Measurements from ENCODE around the gene CCDC88B. TPM values are rescaled to one million over a fixed set of nuclear protein-coding genes. Genes with fewer than 3 reads are reported as not detected.

CCDC88B gene
- total and polyA plus RNA-seq, 2 of the 8 experiments (the other 6 are each of a cell fraction or from before 2014, with no cell fraction given) = 5.9 to 12.5 TPM

DNA sequence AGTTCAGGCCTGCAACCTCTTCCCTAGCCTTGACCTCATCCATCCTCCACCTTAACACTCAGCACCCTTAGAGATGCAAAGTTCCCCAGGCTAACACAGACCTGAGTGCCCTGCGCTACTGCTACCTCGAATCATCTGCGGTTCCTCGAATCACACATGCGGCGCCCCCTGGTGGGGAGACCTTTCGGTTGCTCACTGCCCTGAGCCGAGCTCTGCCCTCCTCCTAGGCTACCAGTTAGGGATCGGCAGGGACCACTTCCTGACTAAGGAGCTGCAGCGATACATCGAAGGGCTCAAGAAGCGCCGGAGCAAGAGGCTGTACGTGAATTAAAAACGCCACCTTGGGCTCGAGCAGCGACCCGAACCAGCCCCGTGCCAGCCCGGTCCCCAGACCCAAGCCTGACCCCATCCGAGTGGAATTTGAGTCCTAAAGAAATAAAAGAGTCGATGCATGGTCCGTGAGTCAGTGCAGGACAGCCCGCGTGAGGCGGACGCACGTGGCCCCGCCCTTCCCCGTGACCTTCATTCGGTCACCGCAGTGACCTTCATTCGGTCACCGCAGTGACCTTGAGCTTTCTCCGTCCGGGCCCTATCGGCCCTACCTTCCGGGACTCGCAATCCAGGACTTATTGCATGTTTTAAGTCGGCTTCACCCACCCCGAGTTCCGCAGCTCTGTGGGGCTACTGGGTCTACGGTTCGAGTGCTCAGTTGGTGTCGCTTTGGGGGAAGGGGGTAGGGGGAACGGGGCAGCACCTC, 35.5 kb upstream of the CCDC88B start (continued):
- TF ChIP-seq RAD21 (IDR thresholded peaks at IDR 0.05 in 1 of 2, conservative IDR thresholded peaks at IDR 0.05 in 1 of 2; ENCODE audit: low read depth in 2 of 2, low read length in 2 of 2) = peak; percentile 54 to 69
- no peak for TF ChIP-seq CHD2 (IDR thresholded peaks at IDR 0.05; ENCODE audit: low read length)
- TF ChIP-seq TAF7 (optimal IDR thresholded peaks at IDR 0.05; ENCODE audit: borderline replicate concordance, low read depth, low read length) = peak; percentile 34
- TF ChIP-seq TAF1 (IDR thresholded peaks at IDR 0.05; ENCODE audit: low read depth, low read length) = peak; percentile 51; the same call in 1 of the 2 replicates
- TF ChIP-seq POLR2A (IDR thresholded peaks at IDR 0.05; ENCODE audit: control extremely low read depth in 1 of 2, low read depth in 2 of 2, low read length in 2 of 2) = peak in 1 of 2 experiments; percentile 95; a peak in 2 of 3 replicates
- no peak for TF ChIP-seq MAFK (IDR thresholded peaks at IDR 0.05; ENCODE audit: low read depth, low read length)
- TF ChIP-seq SUZ12 (IDR thresholded peaks at IDR 0.05; ENCODE audit: low read length) = no peak
- peak in 2 of 3 experiments; percentile 83 to 95; a peak in 3 of 4 replicates for TF ChIP-seq CTCF (IDR thresholded peaks at IDR 0.05; ENCODE audit: control extremely low read depth in 1 of 3, insufficient read depth in 1 of 3, low read depth in 1 of 3, low read length in 3 of 3)

Data from H1 (cell line).